ENCODE results near the gene KRT34.
"Not testable (repeated sequence)": the region's sequence is repeated elsewhere in the genome, so short reads cannot be mapped to it uniquely, and the experiment has no call there.

KRT34 gene

GRCh38 chr17:41383690-41384089 lies 1.6 kb upstream of the KRT34 start:
- H3K27ac ChIP-seq (ENCODE audit: extremely low read depth, low read depth, low read length): no peak overlapping the region
- TF ChIP-seq HIC1 (tag by site-specific recombination; IDR thresholded peaks at IDR 0.05): no peak
- no peaks in the 10 kb centered on the region for H3K9me3 ChIP-seq (ENCODE audit: control insufficient read depth, insufficient read depth, low read depth, low read length)
- H3K4me1 ChIP-seq (ENCODE audit: control insufficient read depth, insufficient read depth, low read length): no peaks in the 10 kb centered on the region
- ChIA-PET POLR2A (no interaction called here), CTCF (interaction anchor here (0.9 kb wide), 1 partner anchor 151 kb away, joined by 5 read pairs; no protein-coding TSS in a partner anchor)
- H3K36me3 ChIP-seq (ENCODE audit: control insufficient read depth in 2 of 2, insufficient read depth in 1 of 2, low read length in 2 of 2): no peaks in the 10 kb centered on the region
- no peak overlapping the region for H3K4me3 ChIP-seq (ENCODE audit: low read depth, low read length)

- TF ChIP-seq ZNF660 (tag by site-specific recombination; IDR thresholded peaks at IDR 0.05): no peak
- TF ChIP-seq ZNF404 (tag by site-specific recombination; IDR thresholded peaks at IDR 0.05): no peak
- no peak for TF ChIP-seq ZBTB48 (tag by site-specific recombination; IDR thresholded peaks at IDR 0.05)
- no peak for TF ChIP-seq SP7 (tag by site-specific recombination; IDR thresholded peaks at IDR 0.05)
- TF ChIP-seq ZNF621 (tag by site-specific recombination; IDR thresholded peaks at IDR 0.05): no peak
- TF ChIP-seq ZNF155 (tag by site-specific recombination; IDR thresholded peaks at IDR 0.05): no peak
- no peak for TF ChIP-seq ZNF37A (tag by site-specific recombination; IDR thresholded peaks at IDR 0.05)
- TF ChIP-seq HOXC10 (CRISPR knock-in tag; IDR thresholded peaks at IDR 0.05): no peak
- TF ChIP-seq, protein P1, sequence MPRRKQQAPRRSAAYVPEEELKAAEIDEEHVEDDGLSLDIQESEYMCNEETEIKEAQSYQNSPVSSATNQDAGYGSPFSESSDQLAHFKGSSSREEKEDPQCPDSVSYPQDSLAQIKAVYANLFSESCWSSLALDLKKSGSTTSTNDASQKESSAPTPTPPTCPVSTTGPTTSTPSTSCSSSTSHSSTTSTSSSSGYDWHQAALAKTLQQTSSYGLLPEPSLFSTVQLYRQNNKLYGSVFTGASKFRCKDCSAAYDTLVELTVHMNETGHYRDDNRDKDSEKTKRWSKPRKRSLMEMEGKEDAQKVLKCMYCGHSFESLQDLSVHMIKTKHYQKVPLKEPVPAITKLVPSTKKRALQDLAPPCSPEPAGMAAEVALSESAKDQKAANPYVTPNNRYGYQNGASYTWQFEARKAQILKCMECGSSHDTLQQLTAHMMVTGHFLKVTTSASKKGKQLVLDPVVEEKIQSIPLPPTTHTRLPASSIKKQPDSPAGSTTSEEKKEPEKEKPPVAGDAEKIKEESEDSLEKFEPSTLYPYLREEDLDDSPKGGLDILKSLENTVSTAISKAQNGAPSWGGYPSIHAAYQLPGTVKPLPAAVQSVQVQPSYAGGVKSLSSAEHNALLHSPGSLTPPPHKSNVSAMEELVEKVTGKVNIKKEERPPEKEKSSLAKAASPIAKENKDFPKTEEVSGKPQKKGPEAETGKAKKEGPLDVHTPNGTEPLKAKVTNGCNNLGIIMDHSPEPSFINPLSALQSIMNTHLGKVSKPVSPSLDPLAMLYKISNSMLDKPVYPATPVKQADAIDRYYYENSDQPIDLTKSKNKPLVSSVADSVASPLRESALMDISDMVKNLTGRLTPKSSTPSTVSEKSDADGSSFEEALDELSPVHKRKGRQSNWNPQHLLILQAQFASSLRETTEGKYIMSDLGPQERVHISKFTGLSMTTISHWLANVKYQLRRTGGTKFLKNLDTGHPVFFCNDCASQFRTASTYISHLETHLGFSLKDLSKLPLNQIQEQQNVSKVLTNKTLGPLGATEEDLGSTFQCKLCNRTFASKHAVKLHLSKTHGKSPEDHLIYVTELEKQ (tag by site-specific recombination; IDR thresholded peaks at IDR 0.05; ENCODE audit: borderline replicate concordance): no peak
- no peak for TF ChIP-seq GLI4 (tag by site-specific recombination; IDR thresholded peaks at IDR 0.05)
- no peak for TF ChIP-seq ZNF23 (tag by site-specific recombination; IDR thresholded peaks at IDR 0.05; ENCODE audit: borderline replicate concordance)
- TF ChIP-seq ZNF785 (tag by site-specific recombination; IDR thresholded peaks at IDR 0.05): no peak
- no peak for TF ChIP-seq ZNF132 (tag by site-specific recombination; IDR thresholded peaks at IDR 0.05; ENCODE audit: borderline replicate concordance)
- no peak for TF ChIP-seq ZNF362 (tag by site-specific recombination; IDR thresholded peaks at IDR 0.05)
- TF ChIP-seq ZNF416 (tag by site-specific recombination; IDR thresholded peaks at IDR 0.05): no peak
- TF ChIP-seq ZNF366 (tag by site-specific recombination; conservative IDR thresholded peaks at IDR 0.05): no peak
- no peak for TF ChIP-seq ZBTB8A (tag by site-specific recombination; IDR thresholded peaks at IDR 0.05)
- ChIA-PET POLR2A (interaction anchor here (0.7 kb wide), 1 partner anchor 649 kb away, joined by 5 read pairs; no protein-coding TSS in a partner anchor), CTCF (interaction anchor here (0.7 to 1.4 kb wide), 2 partner anchors 285 to 580 kb away, joined by 3 read pairs; no protein-coding TSS in a partner anchor)
- Histone ChIP-seq H3K9me3 (ENCODE audit: control insufficient read depth, insufficient read depth, low read depth, low read length) (no peaks in the 10 kb centered on the region), H3K27ac (ENCODE audit: extremely low read depth, low read depth, low read length) (no peak overlapping the region), H3K36me3 (ENCODE audit: control insufficient read depth in 2 of 2, insufficient read depth in 1 of 2, low read length in 2 of 2) (no peaks in the 10 kb centered on the region), H3K4me3 (ENCODE audit: low read depth, low read length) (no peak overlapping the region), H3K4me1 (ENCODE audit: control insufficient read depth, insufficient read depth, low read length) (no peaks in the 10 kb centered on the region)
Observed at GRCh38 chr17:41382394-41382793, 288 bp upstream of the KRT34 start.

DNA sequence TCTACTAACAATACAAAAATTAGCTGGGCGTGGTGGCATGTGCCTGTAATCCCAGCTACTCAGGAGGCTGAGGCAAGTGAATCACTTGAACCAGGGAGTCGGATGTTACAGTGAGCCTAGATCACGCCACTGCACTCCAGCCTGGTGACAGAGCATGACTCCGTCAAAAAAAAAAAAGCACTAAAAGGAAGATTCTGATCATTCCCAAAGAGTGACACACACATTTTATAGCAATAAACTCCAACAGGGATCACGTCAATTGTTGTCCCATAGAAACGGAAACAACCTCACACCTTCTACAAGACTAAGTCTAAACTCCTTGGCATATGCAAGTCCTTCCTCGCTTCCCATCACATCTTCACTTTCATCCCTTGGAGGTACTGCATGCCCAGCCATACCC lies 2.0 kb downstream of the KRT34 start:
- POLR2A ChIA-PET; H3K4me3 ChIP-seq (ENCODE audit: low read depth, low read length); H3K36me3 ChIP-seq (ENCODE audit: control insufficient read depth in 2 of 2, insufficient read depth in 1 of 2, low read length in 2 of 2); H3K4me1 ChIP-seq (ENCODE audit: control insufficient read depth, insufficient read depth, low read length); H3K27ac ChIP-seq (ENCODE audit: extremely low read depth, low read depth, low read length); H3K9me3 ChIP-seq (ENCODE audit: control insufficient read depth, insufficient read depth, low read depth, low read length): not testable (repeated sequence)
- CTCF ChIA-PET: interaction anchor here (0.7 to 1.3 kb wide), 3 partner anchors 58 to 283 kb away, joined by 3 read pairs; no protein-coding TSS in a partner anchor

Data from HEK293 (cell line).